IPS-15b (cell line): ENCODE data around the gene HES4.
A peak's percentile ranks its signal among the peaks of the same experiment; 100 is the strongest.
"Not testable (repeated sequence)": the region's sequence is repeated elsewhere in the genome, so short reads cannot be mapped to it uniquely, and the experiment has no call there.

ENCODE experiments used
- H3K27me3 ChIP-seq: one replicate; pipeline ENCODE4 v1.6.1; 2013; ENCODE audit warnings: low read length; ENCODE audit not compliant: control insufficient read depth, insufficient read depth
- H3K36me3 ChIP-seq: one replicate; pipeline ENCODE4 v1.6.1; 2013; ENCODE audit warnings: low read length; ENCODE audit not compliant: control insufficient read depth, insufficient read depth
- H3K4me1 ChIP-seq: one replicate; pipeline ENCODE4 v1.6.1; 2013; ENCODE audit warnings: mild to moderate bottlenecking, low read length; ENCODE audit not compliant: control insufficient read depth, insufficient read depth
- H3K4me3 ChIP-seq: one replicate; pipeline ENCODE4 v1.5.1; 2013; ENCODE audit warnings: low read depth, low read length
- H3K9ac ChIP-seq: one replicate; pipeline ENCODE4 v1.6.1; 2013; ENCODE audit warnings: low read depth, mild to moderate bottlenecking, low read length
- H3K9me3 ChIP-seq: one replicate; pipeline ENCODE4 v1.6.1; 2013; ENCODE audit warnings: mild to moderate bottlenecking, low read length; ENCODE audit not compliant: control insufficient read depth, insufficient read depth

The HES4 gene

GRCh38 chr1:1012736-1013104 lies 12.8 kb upstream of the HES4 start:
- not testable (repeated sequence) for H3K9me3 ChIP-seq, H3K36me3 ChIP-seq, H3K9ac ChIP-seq, H3K27me3 ChIP-seq
- H3K4me1 ChIP-seq = peaks cover 13% of the 10 kb centered on the region
- peak overlapping the region; percentile 87 for H3K4me3 ChIP-seq

GRCh38 chr1:1011396-1011949 lies 11.6 kb upstream of the HES4 start:
- no peak overlapping the region for H3K9ac ChIP-seq
- no peak overlapping the region for H3K4me3 ChIP-seq
- H3K9me3 ChIP-seq = no peaks in the 10 kb centered on the region
- no peaks in the 10 kb centered on the region for H3K36me3 ChIP-seq
- H3K4me1 ChIP-seq = peaks cover 13% of the 10 kb centered on the region
- peaks cover 11% of the 10 kb centered on the region for H3K27me3 ChIP-seq

GRCh38 chr1:1010131-1010530 lies 10.2 kb upstream of the HES4 start:
- not testable (repeated sequence) for H3K36me3 ChIP-seq, H3K4me3 ChIP-seq, H3K9me3 ChIP-seq, H3K9ac ChIP-seq
- Histone ChIP-seq H3K4me1 (peaks cover 13% of the 10 kb centered on the region), H3K27me3 (peaks cover 12% of the 10 kb centered on the region)

- no peak overlapping the region for H3K9ac ChIP-seq
- peaks cover 30% of the 10 kb centered on the region for H3K27me3 ChIP-seq
- no peaks in the 10 kb centered on the region for H3K9me3 ChIP-seq
- no peaks in the 10 kb centered on the region for H3K36me3 ChIP-seq
- peaks cover 3% of the 10 kb centered on the region for H3K4me1 ChIP-seq
- no peak overlapping the region for H3K4me3 ChIP-seq
Measured at GRCh38 chr1:1006305-1007159, 6.6 kb upstream of the HES4 start.

GRCh38 chr1:1005774-1006304 lies 5.9 kb upstream of the HES4 start:
- Histone ChIP-seq H3K36me3 (no peaks in the 10 kb centered on the region), H3K27me3 (peaks cover 36% of the 10 kb centered on the region), H3K9me3 (no peaks in the 10 kb centered on the region), H3K4me3 (no peak overlapping the region), H3K4me1 (peaks cover 3% of the 10 kb centered on the region), H3K9ac (no peak overlapping the region)

- Histone ChIP-seq H3K27me3 (peaks cover 37% of the 10 kb centered on the region), H3K36me3 (no peaks in the 10 kb centered on the region), H3K4me3 (no peak overlapping the region), H3K9ac (no peak overlapping the region), H3K9me3 (no peaks in the 10 kb centered on the region), H3K4me1 (peaks cover 3% of the 10 kb centered on the region)
Measured at GRCh38 chr1:1004780-1005697, 5.1 kb upstream of the HES4 start.

- Histone ChIP-seq H3K4me1 (peaks cover 3% of the 10 kb centered on the region), H3K36me3 (no peaks in the 10 kb centered on the region), H3K4me3 (no peak overlapping the region), H3K9ac (no peak overlapping the region), H3K27me3 (peaks cover 39% of the 10 kb centered on the region), H3K9me3 (no peaks in the 10 kb centered on the region)
Measured at GRCh38 chr1:1004420-1004779, 4.5 kb upstream of the HES4 start.

GRCh38 chr1:1003618-1004419 lies 3.9 kb upstream of the HES4 start:
- Histone ChIP-seq H3K36me3 (no peaks in the 10 kb centered on the region), H3K4me3 (no peak overlapping the region), H3K9me3 (no peaks in the 10 kb centered on the region), H3K27me3 (peaks cover 37% of the 10 kb centered on the region), H3K9ac (no peak overlapping the region), H3K4me1 (peaks cover 3% of the 10 kb centered on the region)

GRCh38 chr1:1001057-1001783 lies 1.3 kb upstream of the HES4 start:
- Histone ChIP-seq H3K9ac (no peak overlapping the region), H3K36me3 (no peaks in the 10 kb centered on the region), H3K27me3 (peaks cover 46% of the 10 kb centered on the region), H3K4me3 (peak overlapping the region; percentile 61), H3K9me3 (no peaks in the 10 kb centered on the region), H3K4me1 (peaks cover 3% of the 10 kb centered on the region)

GRCh38 chr1:1000357-1001056 lies 610 bp upstream of the HES4 start:
- Histone ChIP-seq H3K4me1 (peaks cover 3% of the 10 kb centered on the region), H3K4me3 (peak overlapping the region; percentile 61), H3K27me3 (peaks cover 51% of the 10 kb centered on the region)

More at GRCh38 chr1:1000357-1001056, 610 bp upstream of the HES4 start:
- Histone ChIP-seq H3K36me3 (no peaks in the 10 kb centered on the region), H3K9ac (no peak overlapping the region), H3K9me3 (no peaks in the 10 kb centered on the region)
